ENCODE data around the gene RHOV. TPM values are rescaled to one million over a fixed set of nuclear protein-coding genes. Genes with fewer than 3 reads are reported as not detected.
A peak's percentile ranks its signal among the peaks of the same experiment; 100 is the strongest.

Gene RHOV
- total RNA-seq, 1 donor from 2014 or later, result not detected

- no peak overlapping the region for H3K4me3 ChIP-seq
- no peak overlapping the region for H3K27ac ChIP-seq
- DNase-seq (ENCODE audit: low spot score in 2 of 2), result no peak
- no peaks in the 10 kb centered on the region for H3K36me3 ChIP-seq
- no peak for TF ChIP-seq CTCF (IDR thresholded peaks at IDR 0.05)
- H3K27me3 ChIP-seq, result no peaks in the 10 kb centered on the region
- no peaks in the 10 kb centered on the region for H3K4me1 ChIP-seq
- intact Hi-C loops (cut with DNase I), result no loop called here
- H3K9me3 ChIP-seq, result no peaks in the 10 kb centered on the region
Measured at GRCh38 chr15:40854161-40854560, 19.9 kb downstream of the RHOV start.

- H3K27me3 ChIP-seq, result no peaks in the 10 kb centered on the region
- no peaks in the 10 kb centered on the region for H3K4me1 ChIP-seq
- H3K9me3 ChIP-seq, result no peaks in the 10 kb centered on the region
- no peak for TF ChIP-seq CTCF (IDR thresholded peaks at IDR 0.05)
- no peaks in the 10 kb centered on the region for H3K36me3 ChIP-seq
- DNase-seq (ENCODE audit: low spot score in 2 of 2), result no peak
- H3K27ac ChIP-seq, result no peak overlapping the region
- H3K4me3 ChIP-seq, result no peak overlapping the region
- intact Hi-C loops (cut with DNase I), result no loop called here
Measured at GRCh38 chr15:40853241-40853890, 20.7 kb downstream of the RHOV start.

GRCh38 chr15:40852529-40852928 lies 21.5 kb downstream of the RHOV start:
- H3K27ac ChIP-seq, result no peak overlapping the region
- no peaks in the 10 kb centered on the region for H3K36me3 ChIP-seq
- H3K9me3 ChIP-seq, result no peaks in the 10 kb centered on the region
- TF ChIP-seq CTCF (IDR thresholded peaks at IDR 0.05), result no peak
- DNase-seq (ENCODE audit: low spot score in 2 of 2), result no peak
- no peaks in the 10 kb centered on the region for H3K27me3 ChIP-seq
- intact Hi-C loops (cut with DNase I), result no loop called here
- no peak overlapping the region for H3K4me3 ChIP-seq
- H3K4me1 ChIP-seq, result no peaks in the 10 kb centered on the region

GRCh38 chr15:40850576-40851112 lies 23.4 kb downstream of the RHOV start:
- H3K27ac ChIP-seq, result no peak overlapping the region
- DNase-seq (ENCODE audit: low spot score in 2 of 2), result no peak
- no peaks in the 10 kb centered on the region for H3K36me3 ChIP-seq
- intact Hi-C loops (cut with DNase I), result no loop called here
- TF ChIP-seq CTCF (IDR thresholded peaks at IDR 0.05), result no peak
- no peaks in the 10 kb centered on the region for H3K4me1 ChIP-seq
- H3K4me3 ChIP-seq, result no peak overlapping the region
- H3K9me3 ChIP-seq, result no peaks in the 10 kb centered on the region
- H3K27me3 ChIP-seq, result no peaks in the 10 kb centered on the region

- peak overlapping the region in 1 of 2 donors; percentile 30 for H3K27ac ChIP-seq
- H3K36me3 ChIP-seq, result no peaks in the 10 kb centered on the region
- H3K27me3 ChIP-seq, result no peaks in the 10 kb centered on the region
Measured at GRCh38 chr15:40847223-40847961, 26.6 kb downstream of the RHOV start.

More at GRCh38 chr15:40847223-40847961, 26.6 kb downstream of the RHOV start:
- peak in 1 of 2 donors; percentile 72 for DNase-seq (ENCODE audit: low spot score in 2 of 2)
- Histone ChIP-seq H3K4me1 (peaks cover 9 to 11% of the 10 kb centered on the region in 2 donors), H3K4me3 (no peak overlapping the region), H3K9me3 (no peaks in the 10 kb centered on the region)
- intact Hi-C loops (cut with DNase I), result no loop called here
- no peak for TF ChIP-seq CTCF (IDR thresholded peaks at IDR 0.05)

Measured in ascending aorta (tissue), 2 donors.